Measurements from ENCODE around the gene ZNF830. TPM values are rescaled to one million over a fixed set of nuclear protein-coding genes. Genes with fewer than 3 reads are reported as not detected.

ZNF830 gene
- total RNA-seq, 1 experiment from 2014 or later = 13.6 TPM

DNA sequence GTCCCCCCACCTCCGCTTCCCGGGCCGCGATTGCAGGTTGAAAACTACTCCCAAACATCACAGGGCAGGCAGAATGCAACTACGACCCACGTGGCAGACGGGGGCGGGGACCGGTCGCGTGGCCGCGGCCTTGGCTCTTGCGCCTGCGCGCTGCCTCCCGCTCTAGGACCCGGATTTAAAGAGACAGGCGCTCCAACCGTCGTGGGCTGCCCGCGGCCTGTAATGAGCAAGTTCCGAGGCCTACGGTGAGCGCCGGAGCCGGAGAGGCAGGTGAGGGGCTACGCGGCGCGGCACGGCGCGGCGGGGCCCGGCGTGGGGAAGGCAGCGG, 19.0 kb downstream of the ZNF830 start, which contains the start of gene LIG3:
Gene LIG3 (plus strand): TSS at position 160 of the 328 bp plus-strand sequence. CDS start 2,494 bp downstream, outside the sequence.
- Histone ChIP-seq H2AFZ (peak within 1 kb of the TSS; percentile 91), H3K9me3 (ENCODE audit: insufficient read depth, low read depth) (no peaks in the 10 kb centered on the region), H3K36me3 (ENCODE audit: low read depth) (no peaks in the 10 kb centered on the region), H3K9me2 (ENCODE audit: insufficient read depth) (no peaks in the 10 kb centered on the region), H3K79me2 (ENCODE audit: low read depth) (peaks cover 8% of the 10 kb centered on the region), H4K20me1 (ENCODE audit: insufficient read depth) (no peaks in the 10 kb centered on the region), H3K27ac (peak within 1 kb of the TSS; percentile 87), H3K4me3 (peak within 1 kb of the TSS; percentile 62), H3K27me3 (ENCODE audit: insufficient read depth, low read depth) (no peaks in the 10 kb centered on the region), H3F3A (ENCODE audit: insufficient read depth, low read depth) (peaks cover 12% of the 10 kb centered on the region; the same call in 1 of the 2 replicates), H3K4me1 (replicated peaks; ENCODE audit: insufficient read depth) (peaks cover 9% of the 10 kb centered on the region), H3K4me2 (peak within 1 kb of the TSS; percentile 84)
- intact Hi-C loops (cut with micrococcal nuclease; ENCODE audit: unreplicated experiment) = loop anchor here (5.0 to 10.0 kb wide), 2 partner anchors 107 to 554 kb away; partner anchors contain the start of gene SLFN12L
- TF ChIP-seq CTCF (conservative IDR thresholded peaks at IDR 0.05) (no peak), EZH2 (IDR thresholded peaks at IDR 0.05; ENCODE audit: low read depth) (no peak)
- ChIA-PET POLR2A (ENCODE audit: unreplicated experiment) (no interaction called here), CTCF (no interaction called here)
- BruUV-seq (replicated peaks) = no TSS peak
- DNase-seq = peak; percentile 80 to 92

- H3K79me2 ChIP-seq (ENCODE audit: low read depth) = peaks cover 8% of the 10 kb centered on the region
- no peaks in the 10 kb centered on the region for H3K27me3 ChIP-seq (ENCODE audit: insufficient read depth, low read depth)
- H2AFZ ChIP-seq = peak overlapping the region; percentile 91
- TSS peak; percentile 62 for BruUV-seq (replicated peaks)
- CTCF ChIA-PET = interaction anchor here (0.6 kb wide), 1 partner anchor 137 kb away, joined by 6 read pairs; no protein-coding TSS in a partner anchor
- H3K4me2 ChIP-seq = peak overlapping the region; percentile 84
- peak; percentile 69 to 84 for DNase-seq
- H3K27ac ChIP-seq = peak overlapping the region; percentile 87
- no peaks in the 10 kb centered on the region for H3K36me3 ChIP-seq (ENCODE audit: low read depth)
- H3K9me3 ChIP-seq (ENCODE audit: insufficient read depth, low read depth) = no peaks in the 10 kb centered on the region
- POLR2A ChIA-PET (ENCODE audit: unreplicated experiment) = interaction anchor here (0.6 to 0.7 kb wide), 3 partner anchors 137 to 691 kb away, joined by 3 to 4 read pairs (median 4); partner anchors contain the start of gene TMEM132E
- no peaks in the 10 kb centered on the region for H3K9me2 ChIP-seq (ENCODE audit: insufficient read depth)
- peaks cover 9% of the 10 kb centered on the region for H3K4me1 ChIP-seq (replicated peaks; ENCODE audit: insufficient read depth)
- intact Hi-C loops (cut with micrococcal nuclease; ENCODE audit: unreplicated experiment) = loop anchor here (1.0 to 10.0 kb wide), 3 partner anchors 20 to 554 kb away; partner anchors contain the start of genes CCT6B, SLFN12L and ZNF830
- peak overlapping the region; percentile 62 for H3K4me3 ChIP-seq
- TF ChIP-seq CTCF (conservative IDR thresholded peaks at IDR 0.05) = peak; percentile 48; the same call in 1 of the 2 replicates
- no peak for TF ChIP-seq EZH2 (IDR thresholded peaks at IDR 0.05; ENCODE audit: low read depth)
- H4K20me1 ChIP-seq (ENCODE audit: insufficient read depth) = no peaks in the 10 kb centered on the region
- H3F3A ChIP-seq (ENCODE audit: insufficient read depth, low read depth) = peaks cover 12% of the 10 kb centered on the region; the same call in 1 of the 2 replicates
These were observed 19.6 kb downstream of the ZNF830 start for GRCh38 chr17:34980681-34981537.

DNA sequence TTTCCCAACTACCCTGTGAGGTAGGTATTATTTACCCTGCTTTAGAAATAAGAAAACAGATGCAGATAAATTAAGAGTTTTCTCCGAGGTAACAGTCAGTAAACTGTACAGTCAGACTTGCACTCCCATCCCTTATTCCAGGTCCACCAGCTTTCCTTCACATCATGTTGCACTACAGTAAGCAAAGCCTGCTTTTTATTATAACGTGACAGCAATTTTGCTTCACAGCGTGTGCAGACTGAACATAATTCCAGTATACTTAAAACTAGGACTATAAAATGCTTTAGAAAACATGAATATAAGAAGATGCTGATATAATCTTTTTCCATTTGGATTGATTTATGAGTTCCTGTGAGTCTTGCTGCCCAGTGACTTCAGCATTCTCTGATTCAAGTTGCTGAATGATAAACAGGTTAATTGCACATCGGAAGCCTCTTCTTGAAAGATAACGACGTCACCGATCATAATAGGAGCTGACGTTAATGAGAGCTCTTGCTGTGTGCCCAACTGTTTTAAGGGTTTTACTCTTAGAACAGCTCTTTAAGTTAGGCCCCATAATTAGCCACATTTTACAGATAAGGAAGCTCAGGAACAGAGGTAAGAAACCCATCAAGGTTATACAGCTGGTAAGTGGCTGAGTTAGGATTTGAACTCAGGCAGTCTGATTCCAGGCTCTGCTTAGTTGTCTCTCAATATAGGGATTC, 20.4 kb downstream of the ZNF830 start:
- intact Hi-C loops (cut with micrococcal nuclease; ENCODE audit: unreplicated experiment) = loop anchor here (1.0 to 10.0 kb wide), 3 partner anchors 20 to 553 kb away; partner anchors contain the start of genes CCT6B, SLFN12L and ZNF830
- no peak for DNase-seq
- Histone ChIP-seq H3K4me2 (peak overlapping the region; percentile 84), H3K27me3 (ENCODE audit: insufficient read depth, low read depth) (no peaks in the 10 kb centered on the region), H3F3A (ENCODE audit: insufficient read depth, low read depth) (peaks cover 12% of the 10 kb centered on the region; the same call in 1 of the 2 replicates), H3K9me3 (ENCODE audit: insufficient read depth, low read depth) (no peaks in the 10 kb centered on the region), H3K9me2 (ENCODE audit: insufficient read depth) (no peaks in the 10 kb centered on the region), H4K20me1 (ENCODE audit: insufficient read depth) (no peaks in the 10 kb centered on the region), H3K36me3 (ENCODE audit: low read depth) (no peaks in the 10 kb centered on the region), H2AFZ (peak overlapping the region; percentile 91), H3K27ac (peak overlapping the region; percentile 87), H3K4me1 (replicated peaks; ENCODE audit: insufficient read depth) (peaks cover 9% of the 10 kb centered on the region), H3K4me3 (peak overlapping the region; percentile 62), H3K79me2 (ENCODE audit: low read depth) (peaks cover 8% of the 10 kb centered on the region)
- POLR2A ChIA-PET (ENCODE audit: unreplicated experiment) = interaction anchor here (0.6 to 0.7 kb wide), 2 partner anchors 20 to 691 kb away, joined by 3 to 4 read pairs; no protein-coding TSS in a partner anchor
- CTCF ChIA-PET = interaction anchor here (0.6 kb wide), 1 partner anchor 138 kb away, joined by 6 read pairs; no protein-coding TSS in a partner anchor
- no TSS peak for BruUV-seq (replicated peaks)
- TF ChIP-seq CTCF (conservative IDR thresholded peaks at IDR 0.05) (no peak), EZH2 (IDR thresholded peaks at IDR 0.05; ENCODE audit: low read depth) (no peak)
